Psoas muscle (tissue), 8 donors: ENCODE measurements around the gene CD34. TPM values are rescaled to one million over a fixed set of nuclear protein-coding genes. Genes with fewer than 3 reads are reported as not detected.

Source experiments
- ATAC-seq, 4 donors: fragments of 200-7000 bp; cut with Tn5 transposase; one replicate each; pipeline ENCODE4 v1.9.1; 2020; ENCODE audit warnings: moderate library complexity in 3 of 4, mild to moderate bottlenecking in 2 of 4
- DNase-seq, 2 donors: peaks; one replicate each; pipeline ENCODE4 v3.0.0-alpha.2; 2020
- H3K27ac ChIP-seq: fragments of 200-600 bp; one replicate; pipeline ENCODE4 v1.8.0; 2022
- H3K27me3 ChIP-seq, 3 donors: fragments of 200-600 bp in 1 of 3; one replicate each; pipeline versions ENCODE4 v1.6.1 to v1.8.0; 2013 to 2022; ENCODE audit warnings: low read length in 2 of 3, mild to moderate bottlenecking in 2 of 3, moderate library complexity in 1 of 3; ENCODE audit not compliant: insufficient read depth in 3 of 3
- H3K36me3 ChIP-seq, 2 donors: fragments of 200-600 bp in 1 of 2; one replicate each; pipeline versions ENCODE4 v1.6.1 to v1.8.0; 2013 to 2022; ENCODE audit warnings: low read depth in 1 of 2, mild to moderate bottlenecking in 1 of 2, moderate library complexity in 1 of 2; ENCODE audit not compliant: insufficient read depth in 1 of 2
- H3K4me1 ChIP-seq: fragments of 200-600 bp; one replicate; pipeline ENCODE4 v1.8.0; 2022
- H3K4me3 ChIP-seq: fragments of 200-600 bp; one replicate; pipeline ENCODE4 v1.8.0; 2022; ENCODE audit warnings: mild to moderate bottlenecking
- H3K9me3 ChIP-seq: fragments of 200-600 bp; one replicate; pipeline ENCODE4 v1.8.0; 2022
- WGBS, 3 donors: extraction: QIAGEN DNeasy Blood & Tissue Kit; methylation state at CpG; one replicate each; pipeline versions ENCODE4 v1.1.6 to v1.1.7; 2013; 5-methylcytosine and 5-hydroxymethylcytosine counted together
- intact Hi-C, 2 donors: fragments of 100-400 bp; cut with DNase I; formaldehyde crosslinking; loops; one replicate each; pipeline versions ENCODE4 v1.11.0 to v1.14.2; 2022
- polyA plus RNA-seq, 3 donors: library from polyadenylated mRNA; stranded (reverse); fragments of 200-250 nt; gene quantifications; one replicate each; pipeline ENCODE4 v1.2.3, GENCODE V29; 2013
- total RNA-seq, 4 donors: library from RNA; stranded (reverse); fragmentation: NEBNext Ultra II Directional in 2 of 4; extraction: Animal tissue kit (Norgen Biotek cat#: 25700) in 2 of 4; gene quantifications; one replicate each; pipeline versions ENCODE4 v1.2.1 to v1.2.4, GENCODE V29; 2021 to 2023
- TF ChIP-seq, protein P1 (sequence below): fragments of 200-600 bp; IDR thresholded peaks from one replicate; pipeline ENCODE4 v1.8.0; 2022; ENCODE audit warnings: antibody characterized with exemption
- donor health status: healthy with polysubstance abuse.
- donor health status: DM: no; HTN: no; CAD: no; lungs with moderate emphysema.
- donor health status: Bipolar disorder and iron deficiency.
- donor health status: healthy.
- donor health status: DM: yes; HTN: yes; CAD: no.
- donor health status: DM: no; HTN: no; CAD: no.
- donor health status: DM: no; HTN: no; CAD: no.
- donor health status: DM: yes; HTN: yes; CAD: no.

CD34 gene
- total and polyA plus RNA-seq, 7 donors = 14.4 to 61.1 (median 21.1) TPM

DNA sequence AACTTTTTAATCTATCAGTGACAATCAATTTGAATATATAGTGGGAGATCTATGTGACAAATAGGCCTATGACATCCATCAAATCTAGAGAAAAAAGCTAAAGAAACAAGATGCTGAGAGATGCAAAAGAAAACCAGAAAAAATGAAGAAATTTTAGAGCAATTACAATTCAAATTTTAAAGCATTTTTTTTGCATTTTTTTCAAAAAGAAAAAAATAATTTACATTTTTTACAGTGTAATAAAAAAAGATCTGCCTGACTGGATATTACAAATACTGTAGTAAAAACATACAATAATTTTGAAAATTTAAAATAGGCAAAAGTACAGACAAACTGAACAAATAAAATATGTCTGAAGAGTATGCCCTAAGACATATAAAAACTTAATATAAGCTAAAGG lies 14.4 kb downstream of the CD34 start:
- H3K9me3 ChIP-seq = no peaks in the 10 kb centered on the region
- H3K36me3 ChIP-seq = peaks cover 0 to 6% of the 10 kb centered on the region in 2 donors
- TF ChIP-seq, protein P1, sequence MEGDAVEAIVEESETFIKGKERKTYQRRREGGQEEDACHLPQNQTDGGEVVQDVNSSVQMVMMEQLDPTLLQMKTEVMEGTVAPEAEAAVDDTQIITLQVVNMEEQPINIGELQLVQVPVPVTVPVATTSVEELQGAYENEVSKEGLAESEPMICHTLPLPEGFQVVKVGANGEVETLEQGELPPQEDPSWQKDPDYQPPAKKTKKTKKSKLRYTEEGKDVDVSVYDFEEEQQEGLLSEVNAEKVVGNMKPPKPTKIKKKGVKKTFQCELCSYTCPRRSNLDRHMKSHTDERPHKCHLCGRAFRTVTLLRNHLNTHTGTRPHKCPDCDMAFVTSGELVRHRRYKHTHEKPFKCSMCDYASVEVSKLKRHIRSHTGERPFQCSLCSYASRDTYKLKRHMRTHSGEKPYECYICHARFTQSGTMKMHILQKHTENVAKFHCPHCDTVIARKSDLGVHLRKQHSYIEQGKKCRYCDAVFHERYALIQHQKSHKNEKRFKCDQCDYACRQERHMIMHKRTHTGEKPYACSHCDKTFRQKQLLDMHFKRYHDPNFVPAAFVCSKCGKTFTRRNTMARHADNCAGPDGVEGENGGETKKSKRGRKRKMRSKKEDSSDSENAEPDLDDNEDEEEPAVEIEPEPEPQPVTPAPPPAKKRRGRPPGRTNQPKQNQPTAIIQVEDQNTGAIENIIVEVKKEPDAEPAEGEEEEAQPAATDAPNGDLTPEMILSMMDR = no peak
- DNase-seq (no peak), ATAC-seq (no peak)
- no peak overlapping the region for H3K27ac ChIP-seq
- peaks cover 6% of the 10 kb centered on the region for H3K4me1 ChIP-seq
- no peak overlapping the region for H3K4me3 ChIP-seq
- no peaks in the 10 kb centered on the region for H3K27me3 ChIP-seq
- intact Hi-C loops = loop anchor here (2.0 to 10.0 kb wide), 2 partner anchors 66 to 348 kb away; partner anchors contain the start of gene PLXNA2 (in 1 of the 2)

DNA sequence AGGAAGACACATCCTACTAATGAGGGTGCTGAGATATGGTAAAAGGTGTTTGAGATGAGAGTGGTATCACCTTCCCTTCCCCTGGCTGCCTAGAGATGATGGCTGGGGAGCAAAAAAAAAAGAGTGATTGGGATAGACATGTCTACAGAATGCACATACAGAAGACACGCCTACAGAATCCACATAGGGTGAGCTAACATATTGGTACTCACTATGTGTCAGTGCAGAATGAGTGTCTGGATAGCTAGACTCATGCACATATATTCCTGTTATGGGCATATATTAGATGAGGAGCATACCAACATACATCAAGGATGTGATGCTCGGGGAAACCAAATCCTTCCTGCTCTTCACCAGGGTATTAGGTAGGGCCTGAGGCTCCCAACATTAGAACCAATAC lies 16.2 kb downstream of the CD34 start:
- intact Hi-C loops = loop anchor here in 1 of 2 donors (10.0 kb wide), 1 partner anchor 350 kb away; the partner anchor contains the start of gene PLXNA2
- no peaks in the 10 kb centered on the region for H3K9me3 ChIP-seq
- 91 to 98% (median 96%) methylated on average over 2 of the region's 2 CpGs for WGBS, 3 donors
- no peaks in the 10 kb centered on the region for H3K27me3 ChIP-seq
- TF ChIP-seq, protein P1 = no peak
- peaks cover 24% of the 10 kb centered on the region for H3K4me1 ChIP-seq
- H3K36me3 ChIP-seq = peaks cover 0 to 6% of the 10 kb centered on the region in 2 donors
- no peak overlapping the region for H3K4me3 ChIP-seq
- no peak overlapping the region for H3K27ac ChIP-seq
- no peak for DNase-seq
- no peak for ATAC-seq

GRCh38 chr1:207893737-207894582 lies 17.0 kb downstream of the CD34 start:
- DNase-seq = no peak
- Histone ChIP-seq H3K27me3 (no peaks in the 10 kb centered on the region), H3K4me3 (no peak overlapping the region), H3K9me3 (no peaks in the 10 kb centered on the region), H3K36me3 (peaks cover 0 to 6% of the 10 kb centered on the region in 2 donors), H3K4me1 (peaks cover 32% of the 10 kb centered on the region), H3K27ac (no peak overlapping the region)
- TF ChIP-seq, protein P1 = no peak
- 54 to 57% (median 56%) methylated on average over 6 of the region's 6 CpGs for WGBS, 3 donors
- ATAC-seq = no peak
- intact Hi-C loops = loop anchor here in 1 of 2 donors (10.0 kb wide), 1 partner anchor 351 kb away; the partner anchor contains the start of gene PLXNA2

DNA sequence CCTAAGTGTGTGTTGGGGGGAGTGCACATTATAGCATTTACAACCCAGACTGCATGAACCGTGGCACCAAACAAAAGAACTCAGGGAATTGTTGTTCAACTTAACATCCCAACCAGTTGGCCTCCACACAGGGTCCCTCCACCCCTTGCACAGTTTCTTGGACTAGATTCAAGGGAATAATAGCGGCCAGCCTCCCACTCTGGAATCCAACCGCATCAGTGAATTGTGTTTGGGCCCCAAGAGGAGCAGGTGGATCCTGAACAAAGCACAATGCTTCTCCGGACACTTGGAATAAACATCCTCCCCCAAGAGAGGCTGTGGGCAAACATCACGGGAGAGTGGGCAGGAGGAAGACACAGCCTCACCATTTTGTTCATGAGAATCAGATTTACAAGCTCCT lies 18.2 kb downstream of the CD34 start:
- intact Hi-C loops = loop anchor here in 1 of 2 donors (10.0 kb wide), 1 partner anchor 352 kb away; the partner anchor contains the start of gene PLXNA2
- H3K27ac ChIP-seq = no peak overlapping the region
- 30 to 37% (median 37%) methylated on average over 5 of the region's 5 CpGs for WGBS, 3 donors
- peaks cover 36% of the 10 kb centered on the region for H3K4me1 ChIP-seq
- H3K9me3 ChIP-seq = no peaks in the 10 kb centered on the region
- TF ChIP-seq, protein P1 = no peak
- no peak for DNase-seq
- H3K4me3 ChIP-seq = no peak overlapping the region
- ATAC-seq = no peak
- H3K27me3 ChIP-seq = no peaks in the 10 kb centered on the region
- H3K36me3 ChIP-seq = no peaks in the 10 kb centered on the region
